Trophoblast cell (in vitro differentiated cells and primary cell): ENCODE measurements around the gene DHFR.

Experiments
- DNase-seq, 2 donors: peaks; one replicate each; pipeline ENCODE4 v3.0.0-alpha.2; 2016
- H2AFZ ChIP-seq: 2 replicates; pipeline ENCODE4 v1.6.1; 2013; ENCODE audit warnings: low read length, moderate library complexity, mild to moderate bottlenecking; ENCODE audit not compliant: insufficient read depth, poor library complexity
- H2AK5ac ChIP-seq: 2 replicates; pipeline ENCODE4 v1.6.1; 2013; ENCODE audit warnings: mild to moderate bottlenecking, low read length
- H2BK120ac ChIP-seq: 2 replicates; pipeline ENCODE4 v1.6.1; 2013; ENCODE audit warnings: low read length, mild to moderate bottlenecking, moderate library complexity; ENCODE audit not compliant: insufficient read depth, poor library complexity
- H2BK12ac ChIP-seq: 2 replicates; pipeline ENCODE4 v1.6.1; 2013; ENCODE audit warnings: mild to moderate bottlenecking, low read length, moderate library complexity
- H2BK5ac ChIP-seq: 2 replicates; pipeline ENCODE4 v1.6.1; 2013; ENCODE audit warnings: low read length, low read depth, moderate library complexity, mild to moderate bottlenecking; ENCODE audit not compliant: poor library complexity
- H3K14ac ChIP-seq: 2 replicates; pipeline ENCODE4 v1.6.1; 2013; ENCODE audit warnings: mild to moderate bottlenecking, low read length
- H3K18ac ChIP-seq: 2 replicates; pipeline ENCODE4 v1.6.1; 2013; ENCODE audit warnings: mild to moderate bottlenecking, low read length
- H3K23ac ChIP-seq: 2 replicates; pipeline ENCODE4 v1.6.1; 2013; ENCODE audit warnings: low read length
- H3K27ac ChIP-seq: 2 replicates; pipeline ENCODE4 v1.5.1; 2013; ENCODE audit warnings: low read depth, mild to moderate bottlenecking, inconsistent platforms, low read length, moderate library complexity
- H3K27me3 ChIP-seq: 2 replicates; pipeline ENCODE4 v1.6.1; 2013; ENCODE audit warnings: inconsistent platforms, mild to moderate bottlenecking, low read length, moderate library complexity; ENCODE audit not compliant: insufficient read depth
- H3K36me3 ChIP-seq, 2 experiments: 1 replicate in 1 of 2; 2 replicates in 1 of 2; pipeline ENCODE4 v1.6.1; 2013; ENCODE audit warnings: low read length in 2 of 2, mild to moderate bottlenecking in 2 of 2, moderate library complexity in 1 of 2; ENCODE audit not compliant: insufficient read depth in 2 of 2, control insufficient read depth in 1 of 2
- H3K4ac ChIP-seq: 2 replicates; pipeline ENCODE4 v1.6.1; 2013; ENCODE audit warnings: low read depth, mild to moderate bottlenecking, low read length, moderate library complexity
- H3K4me1 ChIP-seq, 2 experiments: 1 replicate in 1 of 2; 2 replicates in 1 of 2; pipeline ENCODE4 v1.6.1; 2013; ENCODE audit warnings: low read length in 2 of 2, mild to moderate bottlenecking in 2 of 2, moderate library complexity in 1 of 2; ENCODE audit not compliant: insufficient read depth in 2 of 2, control insufficient read depth in 1 of 2
- H3K4me2 ChIP-seq: 2 replicates; pipeline ENCODE4 v1.6.1; 2013; ENCODE audit warnings: inconsistent platforms, mild to moderate bottlenecking, low read length, moderate library complexity
- H3K4me3 ChIP-seq: 2 replicates; pipeline ENCODE4 v1.5.1; 2013; ENCODE audit warnings: mild to moderate bottlenecking, low read depth, low read length, inconsistent platforms
- H3K79me1 ChIP-seq: one replicate; pipeline ENCODE4 v1.6.1; 2013; ENCODE audit warnings: low read length
- H3K79me2 ChIP-seq: 2 replicates; pipeline ENCODE4 v1.6.1; 2013; ENCODE audit warnings: low read length, mild to moderate bottlenecking; ENCODE audit not compliant: control insufficient read depth, insufficient read depth, poor library complexity
- H3K9ac ChIP-seq: 2 replicates; pipeline ENCODE4 v1.6.1; 2013; ENCODE audit warnings: mild to moderate bottlenecking, low read length
- H3K9me3 ChIP-seq: 2 replicates; pipeline ENCODE4 v1.6.1; 2013; ENCODE audit warnings: low read depth, mild to moderate bottlenecking, control low read depth, inconsistent platforms, low read length; ENCODE audit not compliant: insufficient read depth
- H4K12ac ChIP-seq: 2 replicates; pipeline ENCODE4 v1.6.1; 2013; ENCODE audit warnings: low read depth, mild to moderate bottlenecking, low read length, moderate library complexity
- H4K8ac ChIP-seq: 2 replicates; pipeline ENCODE4 v1.6.1; 2013; ENCODE audit warnings: low read depth, mild to moderate bottlenecking, low read length, moderate library complexity
- H4K91ac ChIP-seq: one replicate; pipeline ENCODE4 v1.6.1; 2013; ENCODE audit warnings: low read depth, mild to moderate bottlenecking, low read length, moderate library complexity
- WGBS: extraction: QIAGEN DNeasy Blood & Tissue Kit; methylation state at CpG from one replicate; pipeline ENCODE4 v1.1.7; 2013; ENCODE audit warnings: missing lambda C conversion rate; ENCODE audit not compliant: insufficient read length, insufficient coverage; ENCODE audit errors: extremely low coverage; 5-methylcytosine and 5-hydroxymethylcytosine counted together

DHFR gene

GRCh38 chr5:80646926-80647325 is 7.9 kb downstream of the DHFR start:
- Histone ChIP-seq H3K79me2 (no peaks in the 10 kb centered on the region), H2AK5ac (no peak overlapping the region), H2BK120ac (no peak overlapping the region), H3K36me3 (peaks cover 10 to 16% of the 10 kb centered on the region in 2 experiments), H4K91ac (no peak overlapping the region), H3K18ac (no peak overlapping the region), H3K9me3 (no peaks in the 10 kb centered on the region), H3K4me1 (no peaks in the 10 kb centered on the region), H3K23ac (no peak overlapping the region), H3K14ac (no peak overlapping the region), H3K9ac (no peak overlapping the region), H2BK12ac (no peak overlapping the region), H3K4me2 (no peak overlapping the region), H2AFZ (no peak overlapping the region), H4K12ac (no peak overlapping the region), H3K79me1 (no peaks in the 10 kb centered on the region), H3K27me3 (no peaks in the 10 kb centered on the region), H3K4me3 (no peak overlapping the region), H2BK5ac (no peak overlapping the region), H4K8ac (no peak overlapping the region), H3K27ac (no peak overlapping the region), H3K4ac (no peak overlapping the region)
- DNase-seq = no peak
- WGBS = no CpG with 5 or more reads among the region's 3 CpGs

DNA sequence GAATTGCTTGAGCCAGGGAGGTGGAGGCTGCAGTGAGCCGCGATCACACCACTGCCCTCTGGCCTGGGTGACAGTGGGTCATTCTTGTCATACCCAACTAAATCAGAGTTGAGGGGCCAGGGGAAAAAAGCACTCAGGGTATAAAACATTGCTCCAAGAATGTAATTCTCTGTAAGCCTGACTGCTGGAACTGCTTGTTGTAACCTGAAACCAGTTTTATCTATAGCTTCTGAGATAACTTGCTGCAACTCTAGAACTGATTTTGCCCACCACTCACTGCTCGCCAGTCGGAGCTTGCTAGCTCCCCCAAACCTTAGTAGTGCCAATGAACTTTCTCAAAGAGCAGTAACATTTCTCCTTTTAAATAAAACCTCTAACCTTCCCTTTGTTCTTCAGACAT is 9.9 kb downstream of the DHFR start:
- Histone ChIP-seq H3K27ac (no peak overlapping the region), H3K18ac (no peak overlapping the region), H2BK12ac (no peak overlapping the region), H4K91ac (no peak overlapping the region), H3K36me3 (peaks cover 15 to 20% of the 10 kb centered on the region in 2 experiments), H3K23ac (no peak overlapping the region), H2BK5ac (no peak overlapping the region), H3K14ac (no peak overlapping the region), H3K4me2 (no peak overlapping the region), H3K79me2 (no peaks in the 10 kb centered on the region), H2AFZ (no peak overlapping the region), H3K79me1 (no peaks in the 10 kb centered on the region), H2BK120ac (no peak overlapping the region), H3K4me3 (no peak overlapping the region), H3K4me1 (peaks cover 0 to 5% of the 10 kb centered on the region in 2 experiments), H2AK5ac (no peak overlapping the region), H3K4ac (no peak overlapping the region), H3K9me3 (no peaks in the 10 kb centered on the region), H3K9ac (no peak overlapping the region), H4K12ac (no peak overlapping the region), H4K8ac (no peak overlapping the region), H3K27me3 (no peaks in the 10 kb centered on the region)
- DNase-seq = no peak
- WGBS = no CpG with 5 or more reads among the region's 4 CpGs

GRCh38 chr5:80641353-80641752 is 13.4 kb downstream of the DHFR start:
- Histone ChIP-seq H4K91ac (no peak overlapping the region), H3K4me1 (peaks cover 0 to 5% of the 10 kb centered on the region in 2 experiments), H3K23ac (no peak overlapping the region), H2BK12ac (no peak overlapping the region), H3K18ac (no peak overlapping the region), H2AK5ac (no peak overlapping the region), H2BK120ac (no peak overlapping the region), H3K14ac (no peak overlapping the region), H4K12ac (no peak overlapping the region), H3K79me1 (no peaks in the 10 kb centered on the region), H3K27me3 (no peaks in the 10 kb centered on the region), H2AFZ (no peak overlapping the region), H3K4ac (no peak overlapping the region), H3K9ac (no peak overlapping the region), H3K27ac (no peak overlapping the region), H3K79me2 (no peaks in the 10 kb centered on the region), H4K8ac (no peak overlapping the region), H3K4me2 (no peak overlapping the region), H3K9me3 (no peaks in the 10 kb centered on the region), H2BK5ac (no peak overlapping the region), H3K4me3 (no peak overlapping the region), H3K36me3 (peaks cover 19% of the 10 kb centered on the region in 2 experiments)
- no CpG with 5 or more reads among the region's 4 CpGs for WGBS
- DNase-seq = no peak

DNA sequence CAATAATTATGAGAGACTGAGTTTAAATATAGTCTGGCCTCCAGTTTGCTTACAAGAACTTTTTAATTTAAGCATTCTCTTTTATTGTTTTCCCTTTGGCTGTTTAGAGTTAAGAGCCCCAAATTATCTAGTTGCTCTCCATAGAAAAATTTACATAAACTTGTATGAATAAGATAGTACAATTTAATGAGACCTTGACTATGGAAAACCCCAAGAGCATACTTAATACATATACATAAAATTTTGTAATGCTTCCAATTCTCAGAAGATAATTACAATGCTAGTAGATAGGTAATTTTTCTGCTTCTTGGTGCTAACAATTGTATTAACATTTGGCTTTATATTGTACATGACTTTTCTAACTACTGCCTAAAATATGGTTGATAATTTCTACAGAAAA is 20.6 kb downstream of the DHFR start:
- H2AK5ac ChIP-seq = no peak overlapping the region
- no peak for DNase-seq
- H3K27me3 ChIP-seq = no peaks in the 10 kb centered on the region
- no peaks in the 10 kb centered on the region for H3K79me2 ChIP-seq
- H4K91ac ChIP-seq = no peak overlapping the region
- no peak overlapping the region for H3K9ac ChIP-seq
- no peak overlapping the region for H2BK5ac ChIP-seq
- no peak overlapping the region for H3K4ac ChIP-seq
- no peak overlapping the region for H3K14ac ChIP-seq
- H2BK12ac ChIP-seq = no peak overlapping the region
- no peak overlapping the region for H2BK120ac ChIP-seq
- H3K4me1 ChIP-seq = no peaks in the 10 kb centered on the region
- no peak overlapping the region for H3K18ac ChIP-seq
- no peak overlapping the region for H3K4me3 ChIP-seq
- H3K4me2 ChIP-seq = no peak overlapping the region
- peaks cover 8 to 13% of the 10 kb centered on the region in 2 experiments for H3K36me3 ChIP-seq
- H4K8ac ChIP-seq = no peak overlapping the region
- no peaks in the 10 kb centered on the region for H3K79me1 ChIP-seq
- H2AFZ ChIP-seq = no peak overlapping the region
- H4K12ac ChIP-seq = no peak overlapping the region
- H3K27ac ChIP-seq = no peak overlapping the region
- no peak overlapping the region for H3K23ac ChIP-seq
- H3K9me3 ChIP-seq = no peaks in the 10 kb centered on the region
